Coronary artery (tissue), 2 donors: ENCODE data around the gene ZCCHC3.
A peak's percentile ranks its signal among the peaks of the same experiment; 100 is the strongest.
"Not testable (repeated sequence)": the region's sequence is repeated elsewhere in the genome, so short reads cannot be mapped to it uniquely, and the experiment has no call there.

ENCODE experiments used
- DNase-seq: peaks from one replicate; pipeline ENCODE4 v3.0.0-alpha.2; 2017; ENCODE audit warnings: low spot score
- H3K27ac ChIP-seq, 2 donors: fragments of 200-600 bp; sonication (generic); one replicate each; pipeline ENCODE4 v1.5.1; 2016 to 2019
- H3K4me3 ChIP-seq: fragments of 200-600 bp; sonication (generic); 2 replicates; pipeline ENCODE4 v1.5.1; 2016; ENCODE audit warnings: mild to moderate bottlenecking, moderate library complexity
- CTCF ChIP-seq: fragments of 200-600 bp; sonication (generic); IDR thresholded peaks from one replicate; pipeline ENCODE4 v1.5.1; 2019; ENCODE audit warnings: antibody characterized with exemption

The ZCCHC3 gene, protein sequence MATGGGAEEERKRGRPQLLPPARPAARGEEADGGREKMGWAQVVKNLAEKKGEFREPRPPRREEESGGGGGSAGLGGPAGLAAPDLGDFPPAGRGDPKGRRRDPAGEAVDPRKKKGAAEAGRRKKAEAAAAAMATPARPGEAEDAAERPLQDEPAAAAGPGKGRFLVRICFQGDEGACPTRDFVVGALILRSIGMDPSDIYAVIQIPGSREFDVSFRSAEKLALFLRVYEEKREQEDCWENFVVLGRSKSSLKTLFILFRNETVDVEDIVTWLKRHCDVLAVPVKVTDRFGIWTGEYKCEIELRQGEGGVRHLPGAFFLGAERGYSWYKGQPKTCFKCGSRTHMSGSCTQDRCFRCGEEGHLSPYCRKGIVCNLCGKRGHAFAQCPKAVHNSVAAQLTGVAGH

GRCh38 chr20:297098-297924, at the start of gene ZCCHC3:
ZCCHC3 (plus strand) TSS chr20:297570; CDS start chr20:297587, 17 bp downstream.
- Histone ChIP-seq H3K27ac (peak within 1 kb of the TSS; percentile 87 to 95), H3K4me3 (peak within 1 kb of the TSS; percentile 89)
- DNase-seq: peak; percentile 93
- no peak for TF ChIP-seq CTCF

DNA sequence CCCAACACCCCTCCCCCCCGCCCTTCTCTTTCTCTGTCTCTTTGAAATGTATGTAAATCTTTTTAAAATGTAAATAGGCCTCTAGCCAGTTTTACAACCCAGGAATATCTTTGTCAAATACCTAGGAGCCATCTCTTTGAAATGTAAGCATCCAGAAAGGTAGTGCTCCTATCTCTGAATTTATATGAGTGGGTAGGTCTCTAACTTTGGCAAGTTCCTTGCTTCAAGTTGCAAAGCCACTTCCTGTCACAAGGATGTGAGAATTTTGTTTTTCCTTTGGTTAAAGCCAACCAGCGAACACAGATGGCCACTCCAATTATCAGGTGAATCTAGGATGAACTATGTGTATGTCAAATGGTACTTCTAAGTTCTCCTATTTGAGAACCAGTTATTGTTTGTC, 46.0 kb upstream of the ZCCHC3 start:
- TF ChIP-seq CTCF: no peak
- H3K4me3 ChIP-seq: no peak overlapping the region
- DNase-seq: no peak
- no peak overlapping the region for H3K27ac ChIP-seq

DNA sequence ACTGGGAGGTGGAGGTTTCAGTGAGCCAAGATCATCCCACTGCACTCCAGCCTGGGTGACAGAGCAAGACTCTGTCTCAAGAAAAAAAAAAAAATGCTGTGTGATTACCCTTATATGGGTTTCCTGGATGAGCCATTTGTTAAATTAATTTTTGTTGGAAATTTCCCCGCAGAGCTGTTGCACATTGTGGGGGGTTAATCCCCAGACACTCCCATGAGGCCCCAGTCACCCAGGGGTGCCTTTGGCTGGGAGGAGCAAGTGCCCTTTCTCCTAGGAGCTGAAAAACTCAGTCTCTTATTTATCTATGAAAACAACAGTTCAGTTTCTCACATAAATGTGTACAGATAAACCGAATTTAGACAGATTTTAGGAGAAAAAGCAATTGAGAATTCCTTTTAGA, 44.6 kb upstream of the ZCCHC3 start:
- TF ChIP-seq CTCF: no peak
- DNase-seq: no peak
- H3K4me3 ChIP-seq: no peak overlapping the region
- H3K27ac ChIP-seq: no peak overlapping the region

DNA sequence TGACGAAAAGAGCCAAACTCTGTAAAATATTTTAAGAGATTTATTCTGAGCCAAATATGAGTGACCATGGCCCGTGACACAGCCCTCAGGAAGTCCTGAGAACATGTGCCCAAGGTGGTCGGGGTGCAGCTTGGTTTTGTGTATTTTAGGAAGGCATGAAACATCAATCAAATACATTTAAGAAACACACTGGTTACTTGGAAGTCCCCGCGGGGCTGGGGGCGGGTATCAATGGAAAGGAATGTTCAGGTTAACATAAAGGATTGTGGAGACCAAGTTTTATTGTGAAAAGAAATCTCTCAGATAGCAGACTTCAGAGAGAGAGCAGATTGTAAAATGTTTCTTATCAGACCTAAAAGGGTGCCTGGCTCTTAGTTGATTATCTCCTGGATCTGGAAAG, 43.9 kb upstream of the ZCCHC3 start:
- H3K4me3 ChIP-seq, DNase-seq, H3K27ac ChIP-seq: not testable (repeated sequence)

DNA sequence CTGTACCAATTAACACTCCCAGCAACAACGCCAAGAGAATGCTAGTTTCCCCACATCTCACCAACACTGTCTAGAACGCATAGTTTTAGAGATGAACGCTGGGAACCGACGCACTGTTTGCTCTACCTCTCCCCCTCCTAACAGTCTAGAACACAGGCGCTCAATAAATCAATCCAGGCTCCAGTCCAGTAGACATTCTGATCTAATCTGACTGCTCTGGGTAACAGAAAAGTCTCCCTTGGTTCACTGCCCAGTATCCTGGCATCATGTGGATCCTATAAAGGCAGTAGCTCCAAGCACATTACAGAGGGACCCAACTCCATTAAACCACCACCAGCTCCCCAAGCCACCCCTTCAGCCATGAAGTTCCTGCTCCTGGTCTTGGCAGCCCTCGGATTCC, 40.0 kb upstream of the ZCCHC3 start, which contains the start of gene DEFB132:
TSS of gene DEFB132 (plus strand) at position 306 of the 400 bp plus-strand sequence. CDS start at position 361, 55 bp downstream.
- no peak for TF ChIP-seq CTCF
- Histone ChIP-seq H3K4me3 (no peak within 1 kb of the TSS), H3K27ac (no peak within 1 kb of the TSS)
- DNase-seq: no peak

DNA sequence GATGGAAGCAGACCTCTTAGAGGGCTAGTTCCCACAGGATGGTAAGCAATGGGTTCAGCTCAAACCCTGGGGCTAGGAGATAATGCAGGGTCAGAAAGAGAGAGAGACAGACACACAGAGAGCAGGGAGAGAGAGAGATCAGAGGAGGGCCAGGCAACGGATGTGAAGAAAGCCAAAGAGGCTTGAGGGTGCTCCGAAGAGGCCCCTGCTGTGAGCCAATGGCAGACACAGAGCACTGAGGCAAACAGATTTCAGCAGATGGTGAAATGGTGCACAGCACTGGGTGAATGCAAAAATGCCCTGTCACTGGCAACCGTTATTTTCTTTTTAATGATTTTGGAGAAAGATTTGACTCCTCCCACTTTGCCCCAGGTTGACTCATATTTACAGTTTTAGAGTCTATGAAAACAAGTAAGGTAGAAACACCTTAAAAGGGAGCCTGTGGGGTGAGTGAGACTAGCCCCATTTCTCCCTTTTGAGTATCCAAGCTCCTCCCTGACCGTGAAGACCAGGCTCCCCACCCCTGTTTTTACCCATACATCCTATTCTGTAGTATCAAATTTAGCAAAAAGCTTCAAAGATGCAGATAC, 39.0 kb upstream of the ZCCHC3 start:
- Histone ChIP-seq H3K4me3 (no peak overlapping the region), H3K27ac (no peak overlapping the region)
- no peak for DNase-seq
- TF ChIP-seq CTCF: no peak

DNA sequence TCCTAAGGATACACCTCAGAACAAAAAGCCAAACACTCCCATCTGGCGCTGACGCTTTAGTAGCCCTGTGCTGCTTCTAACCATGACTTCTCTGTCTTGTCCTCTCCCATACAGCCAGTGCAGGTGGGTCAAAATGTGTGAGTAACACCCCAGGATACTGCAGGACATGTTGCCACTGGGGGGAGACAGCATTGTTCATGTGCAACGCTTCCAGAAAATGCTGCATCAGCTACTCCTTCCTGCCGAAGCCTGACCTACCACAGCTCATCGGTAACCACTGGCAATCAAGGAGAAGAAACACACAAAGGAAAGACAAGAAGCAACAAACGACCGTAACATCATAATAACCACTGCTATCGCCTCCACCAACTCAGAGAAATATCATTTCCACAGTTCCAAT, 38.4 kb upstream of the ZCCHC3 start:
- DNase-seq: no peak
- Histone ChIP-seq H3K27ac (no peak overlapping the region), H3K4me3 (no peak overlapping the region)
- no peak for TF ChIP-seq CTCF
